ENCODE measurements around the gene CTDSPL. TPM values are rescaled to one million over a fixed set of nuclear protein-coding genes. Genes with fewer than 3 reads are reported as not detected.
A peak's percentile ranks its signal among the peaks of the same experiment; 100 is the strongest.

CTDSPL gene
- total and polyA plus RNA-seq, 2 of the 13 experiments (the other 11 are each of a cell fraction or from before 2014, with no cell fraction given), result 26.1 to 142 TPM

DNA sequence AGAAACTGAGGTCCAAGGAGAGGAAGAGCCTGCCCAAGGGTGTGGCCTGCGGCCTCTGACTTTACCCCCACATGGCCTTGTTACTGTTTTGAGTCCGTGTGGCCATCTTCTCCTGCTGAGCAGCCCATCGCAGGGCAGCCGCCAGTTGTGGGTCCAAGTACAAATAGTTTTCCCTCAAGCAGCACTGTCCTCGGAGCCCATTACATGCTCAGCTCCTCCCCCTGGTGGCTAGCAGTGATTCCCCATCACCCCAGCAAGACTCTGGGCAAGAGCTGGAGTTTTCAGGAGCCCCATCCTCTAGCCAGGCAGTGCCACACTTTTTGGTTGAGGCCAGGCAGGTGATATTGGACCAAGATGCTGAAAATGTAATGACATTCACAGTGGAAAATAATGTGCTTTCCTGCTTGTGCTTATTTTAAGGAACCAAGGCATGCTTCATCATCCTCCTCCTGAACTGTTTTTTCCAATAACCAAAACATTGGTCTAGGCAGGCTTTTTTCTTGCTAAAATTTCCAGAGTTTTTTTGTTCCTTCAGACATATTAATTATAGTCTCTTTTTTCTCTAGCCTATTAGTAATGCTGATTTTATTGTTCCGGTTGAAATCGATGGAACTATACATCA lies 105.7 kb downstream of the CTDSPL start (continued):
- TF ChIP-seq, protein P1, sequence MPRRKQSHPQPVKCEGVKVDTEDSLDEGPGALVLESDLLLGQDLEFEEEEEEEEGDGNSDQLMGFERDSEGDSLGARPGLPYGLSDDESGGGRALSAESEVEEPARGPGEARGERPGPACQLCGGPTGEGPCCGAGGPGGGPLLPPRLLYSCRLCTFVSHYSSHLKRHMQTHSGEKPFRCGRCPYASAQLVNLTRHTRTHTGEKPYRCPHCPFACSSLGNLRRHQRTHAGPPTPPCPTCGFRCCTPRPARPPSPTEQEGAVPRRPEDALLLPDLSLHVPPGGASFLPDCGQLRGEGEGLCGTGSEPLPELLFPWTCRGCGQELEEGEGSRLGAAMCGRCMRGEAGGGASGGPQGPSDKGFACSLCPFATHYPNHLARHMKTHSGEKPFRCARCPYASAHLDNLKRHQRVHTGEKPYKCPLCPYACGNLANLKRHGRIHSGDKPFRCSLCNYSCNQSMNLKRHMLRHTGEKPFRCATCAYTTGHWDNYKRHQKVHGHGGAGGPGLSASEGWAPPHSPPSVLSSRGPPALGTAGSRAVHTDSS (CRISPR knock-in tag; conservative IDR thresholded peaks at IDR 0.05), result no peak
- TF ChIP-seq ZNF616 (CRISPR knock-in tag; IDR thresholded peaks at IDR 0.05; ENCODE audit: low read depth) (no peak), ZMYM2 (CRISPR knock-in tag; IDR thresholded peaks at IDR 0.05) (no peak), PHB2 (IDR thresholded peaks at IDR 0.05; ENCODE audit: partially characterized antibody) (no peak), ZNF850 (CRISPR knock-in tag; conservative IDR thresholded peaks at IDR 0.05) (no peak), TRIM24 (CRISPR knock-in tag; IDR thresholded peaks at IDR 0.05) (no peak), MAFK (conservative IDR thresholded peaks at IDR 0.05 in 1 of 2, IDR thresholded peaks at IDR 0.05 in 1 of 2; ENCODE audit: low read length in 2 of 2) (no peak), RBFOX2 (IDR thresholded peaks at IDR 0.05; ENCODE audit: low read depth, low read length) (no peak), KDM5B (CRISPR knock-in tag; IDR thresholded peaks at IDR 0.05; ENCODE audit: borderline replicate concordance) (peak; percentile 68; the same call in 1 of the 2 replicates), THAP9 (CRISPR knock-in tag; IDR thresholded peaks at IDR 0.05; ENCODE audit: borderline replicate concordance) (no peak), ZBTB3 (CRISPR knock-in tag; IDR thresholded peaks at IDR 0.05; ENCODE audit: borderline replicate concordance, low read depth) (no peak), MXI1 (IDR thresholded peaks at IDR 0.05; ENCODE audit: borderline replicate concordance, low read depth, low read length) (no peak), CENPX (CRISPR knock-in tag; IDR thresholded peaks at IDR 0.05) (no peak), SUZ12 (IDR thresholded peaks at IDR 0.05; ENCODE audit: low read depth, low read length) (no peak), ATF5 (CRISPR knock-in tag; IDR thresholded peaks at IDR 0.05; ENCODE audit: low read depth) (no peak), IRF9 (CRISPR knock-in tag; IDR thresholded peaks at IDR 0.05; ENCODE audit: borderline replicate concordance) (no peak), E2F2 (CRISPR knock-in tag; IDR thresholded peaks at IDR 0.05; ENCODE audit: borderline replicate concordance) (no peak), NR2F2 (IDR thresholded peaks at IDR 0.05; ENCODE audit: borderline replicate concordance, low read depth) (no peak)
- TF ChIP-seq, protein P2, sequence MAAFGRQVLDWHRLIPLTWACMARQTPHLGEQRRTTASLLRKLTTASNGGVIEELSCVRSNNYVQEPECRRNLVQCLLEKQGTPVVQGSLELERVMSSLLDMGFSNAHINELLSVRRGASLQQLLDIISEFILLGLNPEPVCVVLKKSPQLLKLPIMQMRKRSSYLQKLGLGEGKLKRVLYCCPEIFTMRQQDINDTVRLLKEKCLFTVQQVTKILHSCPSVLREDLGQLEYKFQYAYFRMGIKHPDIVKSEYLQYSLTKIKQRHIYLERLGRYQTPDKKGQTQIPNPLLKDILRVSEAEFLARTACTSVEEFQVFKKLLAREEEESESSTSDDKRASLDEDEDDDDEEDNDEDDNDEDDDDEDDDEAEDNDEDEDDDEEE (CRISPR knock-in tag; IDR thresholded peaks at IDR 0.05), result no peak
- TF ChIP-seq, protein P3, sequence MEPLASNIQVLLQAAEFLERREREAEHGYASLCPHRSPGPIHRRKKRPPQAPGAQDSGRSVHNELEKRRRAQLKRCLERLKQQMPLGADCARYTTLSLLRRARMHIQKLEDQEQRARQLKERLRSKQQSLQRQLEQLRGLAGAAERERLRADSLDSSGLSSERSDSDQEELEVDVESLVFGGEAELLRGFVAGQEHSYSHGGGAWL (CRISPR knock-in tag; IDR thresholded peaks at IDR 0.05), result no peak

All from HepG2 (cell line).